Gastrocnemius medialis (tissue), 4 donors: Measurements from ENCODE around the gene AKAP13. TPM values are rescaled to one million over a fixed set of nuclear protein-coding genes. Genes with fewer than 3 reads are reported as not detected.

Source experiments
- ATAC-seq, 2 donors: fragments of 150-250 bp; one replicate each; pipeline ENCODE4 v1.9.1; 2016
- DNase-seq, 2 donors: peaks; one replicate each; pipeline ENCODE4 v3.0.0-alpha.2; 2019
- H3K27ac ChIP-seq, 4 donors: fragments of 200-600 bp; sonication (generic); 1 replicate in 1 of 4; 2 replicates in 3 of 4; pipeline ENCODE4 v1.5.1; 2016 to 2018; ENCODE audit warnings: mild to moderate bottlenecking in 2 of 4, moderate library complexity in 1 of 4
- H3K27me3 ChIP-seq, 3 donors: fragments of 200-600 bp; sonication (generic) in 2 of 3; 1 replicate in 1 of 3; 2 replicates in 2 of 3; pipeline versions ENCODE4 v1.5.1 to v1.6.0; 2016 to 2019; ENCODE audit warnings: mild to moderate bottlenecking in 1 of 3, moderate library complexity in 1 of 3
- H3K36me3 ChIP-seq, 2 donors: fragments of 200-600 bp; sonication (generic) in 1 of 2; one replicate each; pipeline ENCODE4 v1.5.1; 2017 to 2018
- H3K4me1 ChIP-seq, 2 donors: fragments of 200-600 bp; sonication (generic) in 1 of 2; one replicate each; pipeline ENCODE4 v1.5.1; 2016 to 2017; ENCODE audit warnings: mild to moderate bottlenecking in 2 of 2
- H3K4me3 ChIP-seq, 4 donors: fragments of 200-600 bp; sonication (generic) in 3 of 4; 1 replicate in 1 of 4; 2 replicates in 3 of 4; pipeline ENCODE4 v1.5.1; 2016 to 2019; ENCODE audit warnings: mild to moderate bottlenecking in 2 of 4
- H3K9me3 ChIP-seq, 3 donors: fragments of 200-600 bp; sonication (generic) in 2 of 3; 1 replicate in 1 of 3; 2 replicates in 2 of 3; pipeline ENCODE4 v1.5.1; 2016 to 2019
- CTCF ChIP-seq, 5 experiments: fragments of 450-650 bp in 3 of 5; fragments of 200-600 bp in 2 of 5; sonication (generic) in 2 of 5; IDR thresholded peaks in 4 of 5; conservative IDR thresholded peaks in 1 of 5; 1 replicate in 4 of 5; 2 replicates in 1 of 5; pipeline ENCODE4 v1.5.1; 2016 to 2019; ENCODE audit warnings: antibody characterized with exemption in 5 of 5, mild to moderate bottlenecking in 3 of 5, moderate library complexity in 3 of 5
- POLR2A ChIP-seq, 2 donors: fragments of 450-650 bp; IDR thresholded peaks; one replicate each; pipeline ENCODE4 v1.6.1; 2017; ENCODE audit warnings: antibody characterized with exemption in 2 of 2, mild to moderate bottlenecking in 2 of 2, moderate library complexity in 2 of 2
- in situ Hi-C, 4 donors: fragments of 200-750 bp; cut with MboI; loops; one replicate each; pipeline versions ENCODE4 v1.15.0 to v1.8.0; 2017; ENCODE audit warnings: low sequenced_read_pairs in 4 of 4
- intact Hi-C: fragments of 100-400 bp; cut with DNase I; formaldehyde crosslinking; loops from one replicate; pipeline ENCODE4 v1.15.1; 2023; ENCODE audit warnings: low total_unique reads
- total RNA-seq, 4 donors: library from RNA; depleted of rRNA; stranded (reverse); fragments of >200 nt; gene quantifications; one replicate each; pipeline versions ENCODE4 v1.1.0 to v1.2.3, GENCODE V29; 2016

Gene AKAP13
- total RNA-seq, 4 donors from 2014 or later, result 127 to 481 (median 172) TPM

GRCh38 chr15:85741662-85742061 is 361.3 kb downstream of the AKAP13 start:
- Histone ChIP-seq H3K27me3 (no peaks in the 10 kb centered on the region), H3K27ac (peak overlapping the region; percentile 6 to 63 (median 52)), H3K4me3 (no peak overlapping the region), H3K9me3 (no peaks in the 10 kb centered on the region), H3K4me1 (peaks cover 10 to 18% of the 10 kb centered on the region in 2 donors), H3K36me3 (peaks cover 0 to 84% of the 10 kb centered on the region in 2 donors)
- intact Hi-C loops (no loop called here), in situ Hi-C loops (loop anchor here in 1 of 4 donors (5.0 kb wide), 1 partner anchor 91 kb away; no protein-coding TSS in a partner anchor)
- DNase-seq (no peak), ATAC-seq (no peak)
- TF ChIP-seq CTCF (IDR thresholded peaks at IDR 0.05 in 4 of 5, conservative IDR thresholded peaks at IDR 0.05 in 1 of 5), result no peak
- no peak for TF ChIP-seq POLR2A (IDR thresholded peaks at IDR 0.05)

GRCh38 chr15:85742186-85742821 is 361.9 kb downstream of the AKAP13 start:
- in situ Hi-C loops (loop anchor here in 1 of 4 donors (5.0 kb wide), 1 partner anchor 90 kb away; no protein-coding TSS in a partner anchor), intact Hi-C loops (no loop called here)
- peaks cover 0 to 86% of the 10 kb centered on the region in 2 donors for H3K36me3 ChIP-seq
- DNase-seq, result no peak
- H3K27ac ChIP-seq, result peak overlapping the region; percentile 6 to 63 (median 52)
- H3K9me3 ChIP-seq, result no peaks in the 10 kb centered on the region
- no peak overlapping the region for H3K4me3 ChIP-seq
- ATAC-seq, result peak in 1 of 2 donors; percentile 79
- peaks cover 10 to 18% of the 10 kb centered on the region in 2 donors for H3K4me1 ChIP-seq
- TF ChIP-seq CTCF (IDR thresholded peaks at IDR 0.05 in 4 of 5, conservative IDR thresholded peaks at IDR 0.05 in 1 of 5), result no peak
- no peak for TF ChIP-seq POLR2A (IDR thresholded peaks at IDR 0.05)
- no peaks in the 10 kb centered on the region for H3K27me3 ChIP-seq

GRCh38 chr15:85743392-85744055 is 363.1 kb downstream of the AKAP13 start:
- Histone ChIP-seq H3K4me1 (peaks cover 10 to 22% of the 10 kb centered on the region in 2 donors), H3K4me3 (no peak overlapping the region), H3K27ac (peak overlapping the region; percentile 32 to 59 (median 52)), H3K9me3 (no peaks in the 10 kb centered on the region), H3K36me3 (peaks cover 0 to 92% of the 10 kb centered on the region in 2 donors), H3K27me3 (no peaks in the 10 kb centered on the region)
- intact Hi-C loops, result loop anchor here (2.0 kb wide), 1 partner anchor 13 kb away; no protein-coding TSS in a partner anchor
- in situ Hi-C loops, result loop anchor here in 1 of 4 donors (5.0 kb wide), 1 partner anchor 89 kb away; no protein-coding TSS in a partner anchor
- TF ChIP-seq POLR2A (IDR thresholded peaks at IDR 0.05), result no peak
- TF ChIP-seq CTCF (IDR thresholded peaks at IDR 0.05 in 4 of 5, conservative IDR thresholded peaks at IDR 0.05 in 1 of 5), result no peak
- ATAC-seq (no peak), DNase-seq (no peak)

GRCh38 chr15:85744579-85744978 is 364.2 kb downstream of the AKAP13 start:
- Histone ChIP-seq H3K27me3 (no peaks in the 10 kb centered on the region), H3K4me1 (peaks cover 16 to 33% of the 10 kb centered on the region in 2 donors), H3K27ac (peak overlapping the region in 1 of 4 donors; percentile 59), H3K4me3 (no peak overlapping the region), H3K36me3 (peaks cover 0 to 91% of the 10 kb centered on the region in 2 donors), H3K9me3 (no peaks in the 10 kb centered on the region)
- no peak for DNase-seq
- ATAC-seq, result no peak
- in situ Hi-C loops (loop anchor here in 1 of 4 donors (5.0 kb wide), 1 partner anchor 88 kb away; no protein-coding TSS in a partner anchor), intact Hi-C loops (loop anchor here (2.0 kb wide), 1 partner anchor 14 kb away; no protein-coding TSS in a partner anchor)
- no peak for TF ChIP-seq POLR2A (IDR thresholded peaks at IDR 0.05)
- TF ChIP-seq CTCF (IDR thresholded peaks at IDR 0.05 in 4 of 5, conservative IDR thresholded peaks at IDR 0.05 in 1 of 5), result no peak
